ENCODE data around the gene INTS6. TPM values are rescaled to one million over a fixed set of nuclear protein-coding genes. Genes with fewer than 3 reads are reported as not detected.

INTS6 gene
- total RNA-seq, 1 donor from 2014 or later = 44.5 TPM

- no peak for TF ChIP-seq CTCF (IDR thresholded peaks at IDR 0.05; ENCODE audit: insufficient read depth, low read length, severe bottlenecking)
Measured at GRCh38 chr13:51499841-51500240, 47.0 kb upstream of the INTS6 start.

GRCh38 chr13:51495316-51495715 lies 42.5 kb upstream of the INTS6 start:
- no peak overlapping the region for H3K4me3 ChIP-seq (ENCODE audit: low read depth, low read length)
- no peaks in the 10 kb centered on the region for H3K36me3 ChIP-seq (ENCODE audit: control insufficient read depth, insufficient read depth, low read length)
- no peak for TF ChIP-seq CTCF (IDR thresholded peaks at IDR 0.05; ENCODE audit: insufficient read depth, low read length, severe bottlenecking)
- H3K27me3 ChIP-seq (ENCODE audit: control insufficient read depth, insufficient read depth, low read length) = no peaks in the 10 kb centered on the region
- no peak for DNase-seq (ENCODE audit: low read depth)
- no peak for FAIRE-seq

More at GRCh38 chr13:51499841-51500240, 47.0 kb upstream of the INTS6 start:
- Histone ChIP-seq H3K4me3 (ENCODE audit: low read depth, low read length) (no peak overlapping the region), H3K36me3 (ENCODE audit: control insufficient read depth, insufficient read depth, low read length) (no peaks in the 10 kb centered on the region), H3K27me3 (ENCODE audit: control insufficient read depth, insufficient read depth, low read length) (no peaks in the 10 kb centered on the region)
- FAIRE-seq = no peak
- no peak for DNase-seq (ENCODE audit: low read depth)

GRCh38 chr13:51494156-51494555 lies 41.3 kb upstream of the INTS6 start:
- H3K36me3 ChIP-seq (ENCODE audit: control insufficient read depth, insufficient read depth, low read length) = no peaks in the 10 kb centered on the region
- FAIRE-seq (no peak), DNase-seq (ENCODE audit: low read depth) (no peak)
- no peak overlapping the region for H3K4me3 ChIP-seq (ENCODE audit: low read depth, low read length)
- no peaks in the 10 kb centered on the region for H3K27me3 ChIP-seq (ENCODE audit: control insufficient read depth, insufficient read depth, low read length)
- TF ChIP-seq CTCF (IDR thresholded peaks at IDR 0.05; ENCODE audit: insufficient read depth, low read length, severe bottlenecking) = no peak

GRCh38 chr13:51488212-51488611 lies 35.4 kb upstream of the INTS6 start:
- Histone ChIP-seq H3K36me3 (ENCODE audit: control insufficient read depth, insufficient read depth, low read length) (no peaks in the 10 kb centered on the region), H3K27me3 (ENCODE audit: control insufficient read depth, insufficient read depth, low read length) (no peaks in the 10 kb centered on the region), H3K4me3 (ENCODE audit: low read depth, low read length) (no peak overlapping the region)
- no peak for TF ChIP-seq CTCF (IDR thresholded peaks at IDR 0.05; ENCODE audit: insufficient read depth, low read length, severe bottlenecking)
- peak; percentile 78 for DNase-seq (ENCODE audit: low read depth)
- FAIRE-seq = no peak

- TF ChIP-seq CTCF (IDR thresholded peaks at IDR 0.05; ENCODE audit: insufficient read depth, low read length, severe bottlenecking) = no peak
- FAIRE-seq = no peak
- no peak for DNase-seq (ENCODE audit: low read depth)
- Histone ChIP-seq H3K36me3 (ENCODE audit: control insufficient read depth, insufficient read depth, low read length) (no peaks in the 10 kb centered on the region), H3K4me3 (ENCODE audit: low read depth, low read length) (no peak overlapping the region), H3K27me3 (ENCODE audit: control insufficient read depth, insufficient read depth, low read length) (no peaks in the 10 kb centered on the region)
Measured at GRCh38 chr13:51481656-51482055, 28.8 kb upstream of the INTS6 start.

GRCh38 chr13:51479199-51479523 lies 26.3 kb upstream of the INTS6 start:
- H3K27me3 ChIP-seq (ENCODE audit: control insufficient read depth, insufficient read depth, low read length) = no peaks in the 10 kb centered on the region
- no peak for TF ChIP-seq CTCF (IDR thresholded peaks at IDR 0.05; ENCODE audit: insufficient read depth, low read length, severe bottlenecking)
- FAIRE-seq (no peak), DNase-seq (ENCODE audit: low read depth) (peak; percentile 87)
- no peaks in the 10 kb centered on the region for H3K36me3 ChIP-seq (ENCODE audit: control insufficient read depth, insufficient read depth, low read length)
- no peak overlapping the region for H3K4me3 ChIP-seq (ENCODE audit: low read depth, low read length)

All from bronchial epithelial cell (primary cell).